Esophagus muscularis mucosa (tissue), 3 donors: ENCODE measurements around the gene WBP2.

ENCODE experiments used
- EP300 ChIP-seq: sonication (generic); formaldehyde crosslinking; IDR thresholded peaks from one replicate; pipeline ENCODE4 v1.6.1; 2017; ENCODE audit warnings: antibody characterized with exemption
- TF ChIP-seq, protein P1 (sequence below), 3 experiments: fragments of 200-600 bp in 2 of 3; fragments of 450-650 bp in 1 of 3; sonication (generic) in 2 of 3; IDR thresholded peaks; one replicate each; pipeline ENCODE4 v1.5.1; 2017 to 2019; ENCODE audit warnings: antibody characterized with exemption in 3 of 3, mild to moderate bottlenecking in 2 of 3, moderate library complexity in 1 of 3

DNA sequence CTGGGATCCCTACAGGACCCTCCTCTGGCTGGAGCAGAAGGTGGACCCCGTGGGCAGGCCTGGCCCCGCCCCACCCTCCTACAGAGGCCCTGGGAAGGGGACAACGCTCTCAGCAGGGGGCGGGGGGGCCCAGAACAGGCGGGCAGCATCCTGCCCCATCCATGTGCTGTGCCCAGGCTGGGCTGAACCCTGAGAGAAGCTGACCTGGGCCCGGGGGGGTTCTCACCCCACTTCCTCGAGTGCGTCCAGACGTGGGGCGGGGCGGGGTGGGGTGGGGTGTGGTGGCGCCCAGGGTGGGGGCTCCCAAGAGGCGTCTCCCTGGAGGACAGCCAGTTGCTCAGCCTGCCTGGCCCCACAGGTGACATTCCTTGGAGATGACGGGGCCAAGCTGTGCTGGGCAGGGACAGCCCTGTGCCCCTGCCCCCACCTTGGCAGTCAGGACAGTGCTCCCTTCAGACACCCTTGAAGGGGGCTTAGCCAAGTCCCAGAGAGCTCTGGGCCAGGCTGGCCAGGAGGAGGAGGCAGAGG is 10.5 kb downstream of the WBP2 start:
- TF ChIP-seq, protein P1, sequence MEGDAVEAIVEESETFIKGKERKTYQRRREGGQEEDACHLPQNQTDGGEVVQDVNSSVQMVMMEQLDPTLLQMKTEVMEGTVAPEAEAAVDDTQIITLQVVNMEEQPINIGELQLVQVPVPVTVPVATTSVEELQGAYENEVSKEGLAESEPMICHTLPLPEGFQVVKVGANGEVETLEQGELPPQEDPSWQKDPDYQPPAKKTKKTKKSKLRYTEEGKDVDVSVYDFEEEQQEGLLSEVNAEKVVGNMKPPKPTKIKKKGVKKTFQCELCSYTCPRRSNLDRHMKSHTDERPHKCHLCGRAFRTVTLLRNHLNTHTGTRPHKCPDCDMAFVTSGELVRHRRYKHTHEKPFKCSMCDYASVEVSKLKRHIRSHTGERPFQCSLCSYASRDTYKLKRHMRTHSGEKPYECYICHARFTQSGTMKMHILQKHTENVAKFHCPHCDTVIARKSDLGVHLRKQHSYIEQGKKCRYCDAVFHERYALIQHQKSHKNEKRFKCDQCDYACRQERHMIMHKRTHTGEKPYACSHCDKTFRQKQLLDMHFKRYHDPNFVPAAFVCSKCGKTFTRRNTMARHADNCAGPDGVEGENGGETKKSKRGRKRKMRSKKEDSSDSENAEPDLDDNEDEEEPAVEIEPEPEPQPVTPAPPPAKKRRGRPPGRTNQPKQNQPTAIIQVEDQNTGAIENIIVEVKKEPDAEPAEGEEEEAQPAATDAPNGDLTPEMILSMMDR (IDR thresholded peaks at IDR 0.05), result no peak
- no peak for TF ChIP-seq EP300
